Lower leg skin (tissue), 4 donors: ENCODE data around the gene PNPLA8. TPM values are rescaled to one million over a fixed set of nuclear protein-coding genes. Genes with fewer than 3 reads are reported as not detected.
"Not testable (repeated sequence)": the region's sequence is repeated elsewhere in the genome, so short reads cannot be mapped to it uniquely, and the experiment has no call there.

ENCODE experiments used
- DNase-seq, 2 donors: peaks; one replicate each; pipeline ENCODE4 v3.0.0-alpha.2; 2019; ENCODE audit warnings: low spot score in 2 of 2
- H3K4me3 ChIP-seq: fragments of 200-600 bp; sonication (generic); 2 replicates; pipeline ENCODE4 v1.5.1; 2017; ENCODE audit warnings: mild to moderate bottlenecking, low read depth; ENCODE audit not compliant: poor library complexity, severe bottlenecking
- POLR2A ChIP-seq, 2 donors: fragments of 450-650 bp; IDR thresholded peaks; one replicate each; pipeline ENCODE4 v1.6.1; 2016 to 2017; ENCODE audit warnings: antibody characterized with exemption in 2 of 2, mild to moderate bottlenecking in 1 of 2, moderate library complexity in 1 of 2
- WGBS, 2 donors: methylation state at CpG; one replicate each; pipeline ENCODE4 v1.1.5; 2018; 5-methylcytosine and 5-hydroxymethylcytosine counted together
- intact Hi-C: fragments of 100-400 bp; cut with DNase I; formaldehyde crosslinking; loops from one replicate; pipeline ENCODE4 v1.15.0; 2023; ENCODE audit warnings: low total_unique reads
- total RNA-seq, 4 donors: library from RNA; depleted of rRNA; stranded (reverse); fragments of >200 nt; gene quantifications; one replicate each; pipeline ENCODE4 v1.1.0, GENCODE V29; 2016
- TF ChIP-seq, protein P1 (sequence below), 3 donors: fragments of 450-650 bp; IDR thresholded peaks; one replicate each; pipeline ENCODE4 v1.5.1; 2016; ENCODE audit warnings: antibody characterized with exemption in 3 of 3, mild to moderate bottlenecking in 3 of 3, moderate library complexity in 2 of 3

Gene PNPLA8
- total RNA-seq, 4 donors from 2014 or later, result 25.6 to 37.1 (median 33.3) TPM

DNA sequence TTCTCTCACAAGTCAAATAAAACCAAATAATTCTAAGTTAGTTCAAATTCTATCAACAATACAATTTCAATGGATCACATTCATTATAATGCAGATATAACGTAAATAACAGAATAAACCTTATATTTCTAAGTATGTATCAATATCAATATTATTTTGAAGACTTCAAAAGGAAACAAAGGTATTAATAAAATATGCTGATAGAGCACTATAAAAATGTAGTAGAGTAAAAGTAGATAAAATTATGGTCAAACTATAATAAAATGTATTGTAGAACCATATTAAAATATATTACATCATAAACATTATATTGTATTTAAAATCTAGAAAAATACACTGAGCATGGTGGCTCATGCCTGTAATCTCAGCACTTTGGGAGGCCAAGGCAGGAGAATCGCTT lies 46.2 kb downstream of the PNPLA8 start:
- intact Hi-C loops, result no loop called here
- DNase-seq, result no peak
- 95 to 96% methylated on average over 2 of the region's 2 CpGs for WGBS, 2 donors
- TF ChIP-seq, protein P1, sequence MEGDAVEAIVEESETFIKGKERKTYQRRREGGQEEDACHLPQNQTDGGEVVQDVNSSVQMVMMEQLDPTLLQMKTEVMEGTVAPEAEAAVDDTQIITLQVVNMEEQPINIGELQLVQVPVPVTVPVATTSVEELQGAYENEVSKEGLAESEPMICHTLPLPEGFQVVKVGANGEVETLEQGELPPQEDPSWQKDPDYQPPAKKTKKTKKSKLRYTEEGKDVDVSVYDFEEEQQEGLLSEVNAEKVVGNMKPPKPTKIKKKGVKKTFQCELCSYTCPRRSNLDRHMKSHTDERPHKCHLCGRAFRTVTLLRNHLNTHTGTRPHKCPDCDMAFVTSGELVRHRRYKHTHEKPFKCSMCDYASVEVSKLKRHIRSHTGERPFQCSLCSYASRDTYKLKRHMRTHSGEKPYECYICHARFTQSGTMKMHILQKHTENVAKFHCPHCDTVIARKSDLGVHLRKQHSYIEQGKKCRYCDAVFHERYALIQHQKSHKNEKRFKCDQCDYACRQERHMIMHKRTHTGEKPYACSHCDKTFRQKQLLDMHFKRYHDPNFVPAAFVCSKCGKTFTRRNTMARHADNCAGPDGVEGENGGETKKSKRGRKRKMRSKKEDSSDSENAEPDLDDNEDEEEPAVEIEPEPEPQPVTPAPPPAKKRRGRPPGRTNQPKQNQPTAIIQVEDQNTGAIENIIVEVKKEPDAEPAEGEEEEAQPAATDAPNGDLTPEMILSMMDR (IDR thresholded peaks at IDR 0.05), result no peak
- no peak for TF ChIP-seq POLR2A (IDR thresholded peaks at IDR 0.05)
- H3K4me3 ChIP-seq, result no peak overlapping the region

DNA sequence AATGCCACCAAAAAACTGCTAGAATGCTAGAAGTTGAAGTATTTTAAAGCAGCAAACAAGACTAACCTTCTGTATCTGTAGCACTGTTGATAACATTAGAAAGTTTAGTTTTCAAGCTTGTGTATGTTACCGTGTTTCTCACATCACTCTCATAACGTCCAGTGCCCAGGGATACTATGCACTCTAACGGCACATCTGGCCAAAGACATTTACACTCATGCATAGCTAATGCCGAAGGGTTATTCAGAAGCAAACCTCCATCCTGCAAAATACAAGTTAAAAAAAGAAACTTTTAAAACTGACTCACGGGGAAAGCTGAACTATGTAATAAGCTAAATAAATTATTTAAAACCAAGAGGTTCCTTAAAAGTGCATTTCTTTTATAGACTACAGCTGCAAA lies 46.8 kb downstream of the PNPLA8 start:
- DNase-seq, result no peak
- intact Hi-C loops, result no loop called here
- 93% methylated on average over 5 of the region's 5 CpGs for WGBS, 2 donors
- TF ChIP-seq POLR2A (IDR thresholded peaks at IDR 0.05), result no peak
- TF ChIP-seq, protein P1 (IDR thresholded peaks at IDR 0.05), result no peak
- no peak overlapping the region for H3K4me3 ChIP-seq

DNA sequence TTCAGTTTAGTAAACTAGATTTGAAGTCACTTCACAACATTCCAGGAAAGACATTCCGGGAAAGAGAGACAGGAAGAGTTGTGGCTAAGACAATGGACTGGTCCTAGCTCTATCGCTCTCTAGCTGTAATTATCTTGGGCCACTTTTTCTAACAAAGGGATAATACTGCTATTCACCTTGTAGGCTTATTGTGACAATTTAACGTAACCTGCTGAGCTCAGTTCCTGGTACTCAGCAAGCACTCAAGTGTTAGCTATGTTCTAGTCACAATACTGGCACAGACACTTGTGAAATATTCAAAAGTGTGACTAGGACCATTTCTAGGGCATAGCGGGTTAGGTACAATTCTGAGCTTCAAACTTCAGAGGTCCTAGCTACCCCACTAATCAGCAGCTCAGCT lies 57.7 kb downstream of the PNPLA8 start:
- TF ChIP-seq POLR2A (IDR thresholded peaks at IDR 0.05), result no peak
- TF ChIP-seq, protein P1 (IDR thresholded peaks at IDR 0.05), result no peak
- no peak for DNase-seq
- WGBS, 2 donors, result 61 to 71% methylated on average over 4 of the region's 4 CpGs
- H3K4me3 ChIP-seq, result no peak overlapping the region
- intact Hi-C loops, result no loop called here

DNA sequence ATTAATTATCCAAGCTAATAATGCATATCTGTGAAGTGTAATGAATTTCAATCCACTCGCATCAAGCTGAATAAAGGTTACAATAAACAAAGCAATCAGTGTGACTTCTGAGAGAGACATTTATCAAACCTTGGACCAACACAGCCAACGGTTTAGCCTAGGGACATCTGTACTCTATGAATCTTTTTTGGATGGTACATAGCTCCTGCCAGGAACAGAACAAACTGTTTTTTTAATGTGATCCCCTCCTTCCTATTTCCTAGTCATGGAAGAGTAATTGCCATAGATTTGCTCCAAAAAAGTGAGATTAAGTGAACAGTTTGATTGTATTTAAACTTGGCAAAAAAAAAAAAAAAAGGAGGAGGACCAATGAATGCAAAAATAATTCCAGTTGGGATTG lies 58.5 kb downstream of the PNPLA8 start:
- intact Hi-C loops, result no loop called here

DNA sequence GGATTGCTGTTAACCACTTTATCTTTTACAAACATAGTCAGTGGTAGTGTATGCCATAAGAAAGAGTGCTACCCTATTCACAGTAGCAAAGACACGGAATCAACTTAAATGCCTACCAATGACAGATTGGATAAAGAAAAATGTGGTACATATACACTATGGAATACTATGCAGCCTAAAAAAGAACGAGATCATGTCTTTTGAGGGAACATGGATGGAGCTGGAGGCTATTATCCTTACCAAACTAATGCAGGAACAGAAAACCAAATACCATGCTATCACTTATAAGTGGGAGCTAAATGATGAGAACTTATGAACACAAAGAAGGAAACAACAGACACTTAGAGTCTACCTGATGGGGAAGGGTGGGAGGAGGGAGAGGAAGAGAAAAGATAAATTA lies 59.6 kb downstream of the PNPLA8 start:
- DNase-seq, intact Hi-C loops, H3K4me3 ChIP-seq: not testable (repeated sequence)
- 84 to 92% methylated on average over 2 of the region's 2 CpGs for WGBS, 2 donors

More for the DNA sequence above, 58.5 kb downstream of the PNPLA8 start:
- TF ChIP-seq, protein P1 (IDR thresholded peaks at IDR 0.05), result no peak
- no peak for TF ChIP-seq POLR2A (IDR thresholded peaks at IDR 0.05)
- 44 to 54% methylated on average over 2 of the region's 2 CpGs for WGBS, 2 donors
- H3K4me3 ChIP-seq, result no peak overlapping the region
- no peak for DNase-seq

DNA sequence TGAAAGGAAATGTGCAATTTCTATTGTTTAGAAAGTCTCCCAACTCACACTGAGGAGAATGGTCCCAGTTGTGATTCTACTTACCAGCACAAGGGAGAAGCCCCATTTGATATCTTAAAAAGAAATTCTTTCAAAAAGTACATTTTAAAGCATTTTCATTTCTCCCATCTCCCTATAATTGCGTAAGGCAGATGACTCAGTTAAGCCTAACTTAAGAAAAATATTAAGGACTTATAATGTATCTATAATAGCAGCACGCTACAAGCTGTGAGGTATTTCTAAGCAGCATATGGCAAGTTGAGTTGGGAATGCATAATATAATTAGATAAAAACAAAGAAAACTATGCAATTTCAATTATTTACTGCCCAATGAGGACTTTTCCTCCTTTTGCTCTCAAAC lies 61.2 kb downstream of the PNPLA8 start:
- TF ChIP-seq, protein P1 (IDR thresholded peaks at IDR 0.05), result no peak
- TF ChIP-seq POLR2A (IDR thresholded peaks at IDR 0.05), result no peak
- intact Hi-C loops, result no loop called here
- H3K4me3 ChIP-seq, result no peak overlapping the region
- WGBS, 2 donors, result 92 to 95% methylated on average over 2 of the region's 2 CpGs
- DNase-seq, result no peak
